ENCODE measurements around the gene HOXD12.

The HOXD12 gene

GRCh38 chr2:176121190-176122051 is 21.8 kb downstream of the HOXD12 start:
- no peak for DNase-seq (ENCODE audit: low read depth)

GRCh38 chr2:176122052-176122682 is 22.6 kb downstream of the HOXD12 start:
- DNase-seq (ENCODE audit: low read depth): no peak

DNA sequence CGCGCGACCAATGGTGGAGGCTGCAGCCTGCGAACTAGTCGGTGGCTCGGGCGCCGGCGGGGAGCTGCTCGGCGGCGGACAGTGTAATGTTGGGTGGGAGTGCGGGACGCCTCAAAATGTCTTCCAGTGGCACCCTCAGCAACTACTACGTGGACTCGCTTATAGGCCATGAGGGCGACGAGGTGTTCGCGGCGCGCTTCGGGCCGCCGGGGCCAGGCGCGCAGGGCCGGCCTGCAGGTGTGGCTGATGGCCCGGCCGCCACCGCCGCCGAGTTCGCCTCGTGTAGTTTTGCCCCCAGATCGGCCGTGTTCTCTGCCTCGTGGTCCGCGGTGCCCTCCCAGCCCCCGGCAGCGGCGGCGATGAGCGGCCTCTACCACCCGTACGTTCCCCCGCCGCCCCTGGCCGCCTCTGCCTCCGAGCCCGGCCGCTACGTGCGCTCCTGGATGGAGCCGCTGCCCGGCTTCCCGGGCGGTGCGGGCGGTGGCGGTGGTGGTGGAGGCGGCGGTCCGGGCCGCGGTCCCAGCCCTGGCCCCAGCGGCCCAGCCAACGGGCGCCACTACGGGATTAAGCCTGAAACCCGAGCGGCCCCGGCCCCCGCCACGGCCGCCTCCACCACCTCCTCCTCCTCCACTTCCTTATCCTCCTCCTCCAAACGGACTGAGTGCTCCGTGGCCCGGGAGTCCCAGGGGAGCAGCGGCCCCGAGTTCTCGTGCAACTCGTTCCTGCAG is 23.3 kb downstream of the HOXD12 start, which contains the start of gene HOXD9:
Gene HOXD9, plus strand, starts transcription at position 37 of the 728 bp plus-strand sequence. Its CDS starts 50 bp downstream, at position 87.
- no peak for DNase-seq (ENCODE audit: low read depth)

- DNase-seq (ENCODE audit: low read depth): no peak
These were observed 24.0 kb downstream of the HOXD12 start for GRCh38 chr2:176123411-176124109.

GRCh38 chr2:176124110-176124946 is 24.7 kb downstream of the HOXD12 start:
- no peak for DNase-seq (ENCODE audit: low read depth)

- no peak for DNase-seq (ENCODE audit: low read depth)
These were observed 25.6 kb downstream of the HOXD12 start for GRCh38 chr2:176124947-176125771.

GRCh38 chr2:176125772-176126054 is 26.1 kb downstream of the HOXD12 start:
- no peak for DNase-seq (ENCODE audit: low read depth)

- peak; percentile 67 for DNase-seq (ENCODE audit: low read depth)
These were observed 27.6 kb downstream of the HOXD12 start for GRCh38 chr2:176126929-176127773.

DNA sequence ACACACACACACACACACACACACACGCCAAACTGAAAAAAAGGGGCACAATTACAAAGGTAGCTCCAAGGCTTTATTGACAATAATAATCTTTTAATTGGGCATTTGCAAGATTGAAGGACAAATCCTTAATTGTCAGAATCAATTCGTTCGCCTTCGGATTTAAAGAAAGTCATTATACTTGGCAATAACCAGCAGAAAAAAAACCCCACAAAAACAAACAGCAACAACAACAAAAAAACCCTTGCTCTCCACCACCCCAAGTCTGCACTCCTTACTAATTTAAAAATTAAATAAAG is 28.1 kb downstream of the HOXD12 start:
- no peak for DNase-seq (ENCODE audit: low read depth)

DNA sequence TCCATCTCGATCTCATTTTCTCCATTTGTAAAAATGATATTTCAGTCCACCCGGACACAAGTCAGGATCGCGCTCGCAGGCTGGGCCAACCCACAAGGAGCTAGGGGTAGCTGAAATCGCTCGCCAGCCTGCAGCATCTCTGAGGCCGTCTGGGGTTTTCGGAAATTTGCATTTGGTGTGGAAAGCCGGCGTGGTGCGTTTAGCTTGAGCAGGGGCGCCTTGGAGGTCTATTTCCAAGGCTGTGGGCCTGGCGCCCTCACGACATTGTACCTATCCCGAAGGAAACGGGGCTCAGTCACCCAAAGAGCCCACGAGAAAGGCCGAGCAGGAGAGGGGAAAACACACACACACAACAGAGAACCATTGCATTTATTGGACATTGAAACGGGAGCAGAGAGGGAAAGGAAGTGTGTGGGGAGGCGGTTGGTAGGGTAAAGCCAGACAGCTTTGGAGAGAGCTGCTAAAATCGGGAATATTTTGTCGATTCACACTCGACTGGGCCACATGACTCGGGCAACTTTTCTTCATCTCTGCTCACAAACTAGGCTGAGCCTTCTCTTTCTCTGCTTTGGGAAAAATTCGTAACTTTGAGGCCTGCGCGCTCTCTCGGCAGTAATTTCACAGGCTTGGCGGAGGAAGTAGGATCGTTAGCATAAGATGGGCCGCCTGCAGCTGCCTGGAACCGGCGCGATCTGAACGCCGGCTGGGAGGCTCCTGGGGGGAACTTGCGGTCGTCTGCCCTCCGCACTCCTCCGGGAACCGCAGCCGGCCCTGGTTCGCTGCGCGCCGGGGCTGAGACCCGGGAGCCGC is 28.8 kb downstream of the HOXD12 start:
- DNase-seq (ENCODE audit: low read depth): no peak

GRCh38 chr2:176128982-176129796 is 29.6 kb downstream of the HOXD12 start, which contains the start of gene HOXD8:
Gene HOXD8 (plus strand): TSS chr2:176129705. CDS start chr2:176130367, 662 bp downstream.
- DNase-seq (ENCODE audit: low read depth): no peak

GRCh38 chr2:176129813-176130146 is 30.2 kb downstream of the HOXD12 start:
- DNase-seq (ENCODE audit: low read depth): no peak

DNA sequence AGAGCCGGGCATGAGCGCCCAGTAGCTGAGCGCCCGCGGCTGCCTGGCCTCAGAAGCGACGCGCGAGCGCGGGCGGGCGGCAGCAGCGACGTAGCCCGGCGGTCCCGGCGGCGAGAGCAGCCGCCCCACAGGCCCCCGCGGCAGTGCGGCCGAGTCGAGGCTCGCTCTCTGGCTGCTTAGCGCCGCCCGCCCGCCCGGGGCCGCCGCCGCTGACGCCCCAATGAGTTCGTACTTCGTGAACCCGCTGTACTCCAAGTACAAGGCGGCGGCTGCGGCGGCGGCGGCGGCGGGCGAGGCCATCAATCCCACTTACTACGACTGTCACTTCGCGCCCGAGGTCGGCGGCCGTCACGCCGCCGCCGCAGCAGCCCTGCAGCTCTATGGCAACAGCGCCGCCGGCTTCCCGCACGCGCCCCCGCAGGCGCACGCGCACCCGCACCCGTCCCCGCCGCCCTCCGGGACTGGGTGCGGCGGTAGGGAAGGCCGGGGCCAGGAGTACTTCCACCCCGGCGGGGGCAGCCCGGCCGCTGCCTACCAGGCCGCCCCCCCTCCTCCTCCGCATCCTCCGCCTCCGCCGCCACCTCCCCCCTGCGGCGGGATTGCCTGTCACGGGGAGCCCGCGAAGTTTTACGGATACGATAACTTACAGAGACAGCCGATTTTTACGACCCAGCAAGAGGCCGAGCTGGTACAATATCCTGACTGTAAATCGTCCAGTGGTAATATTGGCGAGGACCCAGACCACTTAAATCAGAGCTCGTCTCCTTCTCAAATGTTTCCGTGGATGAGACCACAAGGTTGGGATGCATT is 30.8 kb downstream of the HOXD12 start:
- DNase-seq (ENCODE audit: low read depth): no peak

DNA sequence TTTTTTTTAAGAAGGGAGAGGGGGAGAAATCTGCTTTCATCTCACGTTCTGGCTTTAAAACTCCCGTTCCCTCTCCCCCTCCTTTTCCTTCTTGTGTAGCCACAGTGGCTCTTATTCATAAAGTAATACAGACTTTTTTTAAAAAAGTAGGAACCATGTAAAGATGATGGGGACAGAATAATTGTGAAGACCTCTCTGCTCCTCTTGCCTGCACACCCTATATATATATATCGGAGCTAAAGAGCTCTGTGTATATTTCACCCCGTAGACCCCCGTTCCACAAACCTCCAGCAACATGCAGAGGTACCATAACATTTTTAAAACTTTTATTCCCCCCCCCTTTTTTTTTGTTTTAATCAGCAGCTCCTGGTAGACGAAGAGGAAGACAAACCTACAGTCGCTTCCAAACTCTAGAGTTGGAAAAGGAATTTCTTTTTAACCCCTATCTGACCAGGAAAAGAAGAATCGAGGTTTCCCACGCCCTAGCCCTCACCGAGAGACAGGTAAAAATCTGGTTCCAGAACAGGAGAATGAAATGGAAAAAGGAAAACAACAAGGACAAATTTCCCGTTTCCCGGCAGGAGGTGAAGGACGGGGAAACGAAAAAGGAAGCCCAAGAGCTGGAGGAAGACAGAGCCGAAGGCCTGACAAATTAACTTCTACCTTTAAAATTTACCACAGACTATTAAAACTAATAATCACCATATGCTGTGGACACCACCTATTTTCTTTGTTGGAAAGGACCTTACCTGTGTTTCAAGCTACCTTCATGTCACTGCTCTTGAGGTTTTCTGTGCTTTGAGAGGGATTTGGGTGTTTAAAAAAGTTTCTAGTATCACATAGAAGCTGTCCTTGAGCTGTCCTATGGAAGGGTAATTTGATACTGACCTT is 31.6 kb downstream of the HOXD12 start:
- no peak for DNase-seq (ENCODE audit: low read depth)

DNA sequence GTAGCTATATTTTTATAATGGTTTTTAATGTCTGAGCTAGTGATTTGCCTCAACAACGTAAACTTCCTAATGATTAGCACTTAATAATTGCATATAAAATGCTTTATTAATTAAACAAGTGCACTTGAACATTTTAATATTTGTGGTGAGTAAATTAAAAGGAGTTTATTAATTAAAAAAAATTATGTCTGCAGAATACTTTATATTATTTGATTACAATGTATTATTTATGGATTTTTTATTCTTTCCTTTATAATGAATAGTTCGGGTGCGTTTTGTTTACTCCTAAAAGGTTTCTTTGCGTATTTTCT is 32.2 kb downstream of the HOXD12 start:
- no peak for DNase-seq (ENCODE audit: low read depth)

Measured in activated T-cell treated with anti-CD3 and anti-CD28 coated beads for 1 hour (primary cell).